ENCODE data around the gene ZFYVE28.

Gene ZFYVE28

DNA sequence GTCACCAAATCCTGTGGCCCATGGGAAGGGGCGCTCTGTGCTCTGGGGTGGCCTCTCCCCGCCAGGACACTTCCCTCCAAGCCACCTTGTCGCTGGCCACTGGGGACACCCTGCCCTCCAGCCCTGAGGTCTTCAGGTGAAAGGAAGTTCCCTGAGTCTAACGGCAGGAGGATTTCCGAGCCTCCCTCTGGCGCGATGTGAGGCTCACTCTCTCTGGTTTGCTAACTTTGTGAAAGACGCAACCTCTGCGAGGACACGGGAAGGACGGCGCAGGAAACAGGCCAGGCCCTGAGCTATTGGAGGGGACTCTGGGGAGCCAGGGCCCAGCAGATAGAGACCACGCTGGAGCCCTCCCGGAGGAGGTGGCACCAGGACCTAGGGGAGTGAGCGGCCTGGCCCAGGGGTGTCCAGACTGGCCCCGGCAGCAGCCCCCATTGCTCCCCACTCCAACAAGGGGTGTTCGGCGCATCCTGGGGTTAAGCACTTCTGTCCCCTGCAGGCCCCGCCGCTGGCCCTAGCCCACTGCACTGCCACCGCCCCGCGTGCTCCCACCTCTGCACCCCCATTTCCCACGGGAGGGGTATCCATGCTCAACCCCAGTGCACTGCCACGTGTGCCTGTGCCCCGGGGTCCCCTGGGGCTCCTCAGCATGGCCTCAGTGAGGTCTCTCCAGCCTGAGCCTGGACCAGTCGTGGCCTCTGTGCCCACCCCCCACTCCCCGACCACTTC lies 84.4 kb downstream of the ZFYVE28 start:
- DNase-seq (ENCODE audit: low spot score) (no peak), FAIRE-seq (no peak)

DNA sequence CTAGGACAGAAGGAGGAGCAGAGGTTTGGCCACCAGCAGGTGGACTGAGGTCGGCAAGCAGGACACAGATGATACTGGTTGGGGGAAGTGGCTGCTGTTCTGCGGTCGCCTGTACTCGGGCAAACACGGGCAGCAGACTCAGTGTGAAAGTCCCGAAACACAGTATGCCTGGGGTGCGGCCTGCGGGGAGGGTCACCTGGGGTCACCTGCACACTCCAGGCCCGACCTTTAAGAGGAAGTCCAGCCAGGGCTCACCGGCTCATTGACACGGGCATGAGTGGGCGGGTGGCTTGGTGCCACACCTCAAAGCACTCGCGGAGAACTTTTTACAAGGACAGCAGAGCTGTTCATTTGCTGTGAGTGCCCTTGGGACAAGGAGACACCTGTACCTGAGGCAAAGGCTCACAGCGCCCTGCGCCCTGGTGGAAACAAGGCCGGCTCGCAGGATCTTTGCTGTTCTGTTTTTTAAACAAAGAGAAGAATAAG lies 85.0 kb downstream of the ZFYVE28 start:
- FAIRE-seq (no peak), DNase-seq (ENCODE audit: low spot score) (no peak)

DNA sequence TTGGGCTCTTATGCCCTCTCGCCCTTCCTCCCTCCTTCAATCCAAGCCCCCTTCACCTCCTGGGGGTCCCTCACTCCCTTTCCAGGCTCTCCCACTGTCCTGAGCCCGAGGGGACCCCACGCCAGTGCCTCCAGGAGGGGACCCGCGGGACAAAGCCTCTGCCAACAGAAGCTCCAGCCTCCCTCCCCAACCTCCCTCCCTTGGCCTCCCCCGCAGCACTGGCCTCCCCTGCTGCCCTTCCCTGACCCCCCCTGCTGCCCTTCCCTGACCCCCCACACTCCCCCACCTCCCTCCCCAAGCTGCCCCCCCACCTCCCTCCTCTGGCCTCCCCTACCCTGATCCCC lies 85.5 kb downstream of the ZFYVE28 start:
- FAIRE-seq (no peak), DNase-seq (ENCODE audit: low spot score) (no peak)

DNA sequence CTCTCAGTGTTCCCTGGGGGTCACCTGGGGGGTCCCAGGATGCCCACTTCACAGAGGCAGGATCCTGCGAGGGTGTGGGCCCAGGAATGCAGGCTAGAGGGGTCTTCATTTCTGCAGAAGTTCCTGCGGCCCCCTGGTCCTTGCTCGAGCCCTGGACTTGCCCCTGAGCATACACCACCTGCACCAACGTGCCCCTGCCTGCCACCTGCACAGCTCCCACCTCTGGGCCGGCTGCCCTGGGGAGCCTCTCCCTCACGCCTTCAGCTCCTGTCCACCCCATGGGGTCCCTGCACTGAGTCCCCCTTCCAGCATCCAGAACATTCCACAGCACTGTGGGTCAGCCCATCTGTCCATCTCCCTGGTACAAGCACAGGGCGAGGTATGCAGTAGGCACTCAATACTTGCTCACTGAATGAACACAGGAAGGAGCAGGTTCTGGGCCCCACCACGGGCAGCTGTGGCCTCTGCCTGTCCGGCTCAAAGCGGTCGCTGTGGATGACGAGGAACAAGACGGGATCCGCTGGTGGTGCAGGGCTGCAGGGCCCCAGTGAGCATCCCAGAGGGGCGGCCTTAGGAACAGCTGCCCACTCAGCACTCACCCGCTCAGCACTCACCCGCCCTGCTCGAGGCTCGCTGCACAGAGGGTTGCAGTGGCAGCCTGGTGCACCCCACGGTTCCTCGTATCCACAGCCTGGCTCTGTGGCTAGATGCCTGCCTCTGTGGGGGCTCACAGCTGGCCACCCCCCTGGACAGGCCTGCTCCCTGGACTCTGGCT lies 86.1 kb downstream of the ZFYVE28 start:
- no peak for DNase-seq (ENCODE audit: low spot score)
- FAIRE-seq = no peak

DNA sequence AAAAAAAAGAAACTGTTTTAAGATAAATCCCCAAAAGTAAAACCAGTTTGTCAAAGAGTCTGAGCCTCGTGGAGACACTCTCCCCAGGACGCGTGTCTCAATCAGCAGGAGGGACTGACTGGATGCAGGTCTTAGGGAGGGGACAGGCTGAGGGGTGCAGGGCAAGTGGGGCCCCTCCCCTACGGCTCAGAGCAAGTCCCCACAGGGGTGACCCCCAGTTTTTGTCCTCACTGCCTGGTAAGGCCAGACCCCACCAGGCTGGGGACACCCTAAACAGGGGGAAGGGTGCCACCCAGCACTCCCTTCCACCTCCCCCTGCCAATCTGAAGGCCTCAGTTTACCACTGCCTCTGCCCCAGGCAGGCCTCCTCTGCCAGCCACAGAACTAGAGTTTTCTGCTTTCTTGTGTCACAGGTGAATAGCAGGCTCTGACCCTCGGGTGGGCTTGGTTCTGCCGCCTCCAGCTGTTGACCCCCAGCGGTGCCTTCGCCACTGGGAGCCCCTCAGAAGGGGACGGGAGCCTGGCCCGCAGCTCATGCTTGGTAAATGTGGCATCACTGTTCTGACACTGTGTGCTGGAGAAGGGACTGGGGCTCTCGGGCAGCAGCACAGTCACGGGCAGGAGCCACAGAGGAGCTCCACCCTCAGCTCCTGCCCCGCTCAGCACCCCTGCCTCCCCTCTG lies 86.8 kb downstream of the ZFYVE28 start:
- no peak for FAIRE-seq
- DNase-seq (ENCODE audit: low spot score) = no peak

DNA sequence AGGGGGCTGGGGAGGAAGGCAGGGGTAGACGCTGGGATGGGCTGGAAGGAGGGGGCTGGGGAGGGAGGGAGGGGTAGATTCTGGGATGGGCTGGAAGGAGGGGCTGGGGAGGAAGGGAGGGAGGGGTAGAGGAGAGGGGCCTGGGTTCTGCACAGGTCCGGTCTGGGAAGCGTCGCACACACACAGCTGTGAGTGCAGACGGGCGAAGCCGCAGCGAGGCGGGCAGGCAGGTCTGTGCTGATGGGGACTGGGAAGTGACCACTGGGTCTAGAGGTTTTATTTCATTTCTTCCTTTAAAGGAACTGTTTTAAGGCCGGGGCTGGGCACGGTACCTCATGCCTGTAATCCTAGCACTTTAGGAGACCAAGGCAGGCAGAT lies 87.4 kb downstream of the ZFYVE28 start:
- no peak for DNase-seq (ENCODE audit: low spot score)
- FAIRE-seq = no peak

DNA sequence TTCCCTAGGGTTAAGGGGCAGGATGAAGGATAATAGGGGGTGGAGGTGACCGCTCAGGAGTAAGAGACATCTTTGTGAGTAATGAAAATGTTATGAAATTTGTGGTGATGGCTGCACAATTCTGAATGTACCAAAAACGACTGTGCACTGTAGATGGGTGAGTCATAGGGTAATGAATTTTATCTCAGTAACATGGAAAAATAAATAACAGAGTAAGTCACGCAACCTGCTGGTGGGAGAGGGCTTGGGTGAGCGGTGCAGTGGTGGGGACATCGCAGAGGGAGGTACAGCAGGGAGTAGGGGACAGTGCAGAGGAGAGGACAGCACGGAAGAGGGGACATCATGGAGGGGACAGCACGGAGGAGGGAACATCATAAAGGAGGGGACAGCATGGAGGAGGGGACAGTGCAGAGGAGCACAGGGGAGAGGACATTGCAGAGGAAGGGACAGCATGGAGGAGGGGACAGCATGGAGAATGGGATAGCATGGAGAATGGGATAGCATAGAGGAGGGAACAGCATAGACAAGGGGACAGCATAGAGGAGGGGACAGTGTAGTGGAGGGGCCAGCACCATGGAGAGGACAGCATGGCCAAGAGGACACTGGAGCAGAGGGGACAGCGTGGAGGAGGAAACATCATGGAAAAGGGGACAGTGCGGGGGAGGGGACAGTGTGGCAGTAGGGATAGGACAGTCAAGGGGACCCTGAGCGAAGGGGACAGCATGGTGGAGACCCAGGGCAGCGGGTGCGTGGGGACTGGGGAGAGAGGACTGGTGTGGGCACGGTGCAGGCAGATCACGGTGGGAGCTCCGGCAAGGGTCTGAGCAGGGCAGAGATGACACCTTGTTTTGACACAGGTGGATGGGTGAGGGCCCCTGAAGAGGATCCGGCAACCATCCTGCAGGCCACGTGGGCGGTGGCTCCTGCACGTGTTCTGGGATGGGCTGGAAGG lies 88.1 kb downstream of the ZFYVE28 start:
- DNase-seq (ENCODE audit: low spot score) = peak; percentile 56
- FAIRE-seq = no peak

DNA sequence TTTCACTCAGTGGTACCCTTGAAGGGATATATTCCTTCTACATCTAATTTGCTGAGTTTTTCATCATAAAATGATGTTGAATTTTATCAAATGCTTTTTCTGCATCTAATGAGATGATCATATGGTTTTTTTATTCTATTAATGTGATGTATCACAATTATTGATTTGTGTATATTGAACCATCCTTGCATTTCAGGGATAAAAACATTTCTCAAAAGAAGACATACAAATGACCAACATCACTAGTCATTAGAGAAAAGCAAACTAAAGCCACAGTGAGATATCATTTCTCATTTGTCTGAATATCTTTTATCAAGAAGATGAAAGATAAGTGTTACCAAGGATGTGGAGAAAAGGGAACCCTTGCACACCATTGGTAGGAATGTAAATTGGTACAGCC lies 90.9 kb downstream of the ZFYVE28 start:
- DNase-seq (ENCODE audit: low spot score) = no peak
- no peak for FAIRE-seq

DNA sequence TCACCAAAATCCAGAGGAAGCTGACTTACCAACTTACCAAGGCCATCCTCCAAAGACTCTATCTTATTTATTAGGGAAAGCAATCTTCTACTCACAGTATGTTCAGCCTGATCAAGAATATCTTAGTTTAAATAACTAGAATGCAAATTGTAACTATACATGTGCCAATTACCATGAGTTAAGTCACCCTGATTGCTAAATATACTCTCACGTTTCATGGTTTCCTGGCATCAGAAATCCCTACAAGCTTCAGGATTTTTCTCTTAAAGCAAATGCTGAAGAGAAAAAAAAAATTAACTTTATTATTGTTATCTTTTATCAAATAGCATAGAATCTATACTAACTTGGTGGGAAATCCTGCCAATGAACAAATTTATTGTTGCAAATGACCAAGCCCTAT lies 93.6 kb downstream of the ZFYVE28 start:
- no peak for DNase-seq (ENCODE audit: low spot score)
- no peak for FAIRE-seq

DNA sequence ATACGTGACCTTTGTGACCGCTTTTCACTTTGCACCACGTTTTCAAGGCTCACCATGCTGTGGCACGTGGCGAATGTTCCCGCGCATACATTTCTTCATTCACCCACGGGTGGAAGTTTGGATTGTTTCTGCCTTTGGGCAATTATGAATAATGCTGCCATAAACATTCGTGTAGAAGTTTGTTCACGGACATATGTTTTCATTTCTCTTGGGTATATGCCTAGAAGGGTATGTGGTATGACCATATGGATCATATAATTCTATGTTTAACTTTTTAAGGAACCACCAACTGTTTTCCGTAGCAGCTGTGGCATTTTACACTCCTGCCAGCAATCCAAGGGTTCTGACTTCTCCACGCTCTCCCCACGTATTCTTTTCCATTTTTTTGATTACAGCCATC lies 95.6 kb downstream of the ZFYVE28 start:
- DNase-seq (ENCODE audit: low spot score) (no peak), FAIRE-seq (no peak)

DNA sequence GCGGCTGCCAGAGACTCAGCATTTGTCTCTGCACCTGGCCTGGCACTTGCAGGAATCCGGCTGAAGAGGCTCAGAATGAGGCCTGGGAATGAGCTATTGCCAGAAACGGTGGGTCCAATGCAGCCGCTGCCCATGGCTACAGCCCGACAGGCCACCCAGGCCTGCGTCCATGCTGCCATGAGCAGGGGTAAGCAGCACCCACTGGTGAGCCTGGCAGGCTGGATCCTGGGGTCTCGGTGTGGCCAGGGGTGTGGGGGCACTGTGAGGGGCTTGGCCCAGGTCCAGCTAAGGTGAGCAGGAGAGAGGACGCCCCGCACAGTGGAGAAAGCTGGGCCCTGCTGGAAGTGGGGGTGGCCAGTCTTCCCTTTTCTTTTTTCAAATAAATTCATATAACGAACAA lies 96.2 kb downstream of the ZFYVE28 start:
- FAIRE-seq (no peak), DNase-seq (ENCODE audit: low spot score) (no peak)

DNA sequence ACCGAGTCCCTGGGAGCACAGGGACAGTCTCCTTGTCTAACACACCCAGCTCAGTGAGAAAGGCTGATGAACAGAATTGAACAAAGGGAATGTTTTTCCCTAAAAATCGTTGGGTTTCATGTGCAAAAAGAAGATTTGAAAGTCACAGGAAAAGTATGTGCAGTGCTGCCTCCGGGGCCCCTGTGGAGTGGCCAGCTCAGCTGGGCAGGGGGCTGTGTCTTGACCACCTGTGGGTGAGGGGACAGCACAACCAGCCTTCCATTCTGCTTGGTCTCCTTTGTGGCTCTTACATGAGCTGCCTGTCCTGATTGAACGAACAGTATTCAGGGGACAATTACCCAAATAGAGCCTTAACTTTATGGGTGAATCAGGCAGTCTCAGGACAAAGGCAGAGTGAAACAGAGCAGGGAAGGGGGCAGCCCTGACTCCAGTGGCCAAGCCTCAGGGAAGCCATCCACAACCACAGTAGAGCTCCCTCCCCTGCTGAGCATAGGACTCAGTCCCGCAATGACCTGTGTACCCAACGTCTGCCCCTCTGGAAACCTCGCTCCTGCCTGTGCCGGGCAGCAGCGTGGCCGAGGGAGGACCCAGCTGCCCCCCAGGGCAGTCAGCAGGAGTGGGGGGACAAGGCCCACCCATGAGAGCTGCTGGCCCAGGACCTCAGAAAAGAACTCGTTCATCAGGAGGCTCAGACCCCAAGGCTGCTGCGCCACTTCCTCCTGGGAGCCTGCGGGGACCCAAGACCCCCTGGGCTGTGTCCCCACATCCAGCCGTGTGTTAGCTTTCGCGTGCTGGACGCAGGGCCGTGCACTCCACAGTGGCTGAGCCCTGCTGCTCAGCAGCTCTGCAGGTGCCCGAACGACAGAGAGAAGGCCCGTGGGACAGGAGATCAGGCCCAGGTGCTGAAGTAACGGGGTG lies 96.9 kb downstream of the ZFYVE28 start:
- no peak for DNase-seq (ENCODE audit: low spot score)
- FAIRE-seq = no peak

DNA sequence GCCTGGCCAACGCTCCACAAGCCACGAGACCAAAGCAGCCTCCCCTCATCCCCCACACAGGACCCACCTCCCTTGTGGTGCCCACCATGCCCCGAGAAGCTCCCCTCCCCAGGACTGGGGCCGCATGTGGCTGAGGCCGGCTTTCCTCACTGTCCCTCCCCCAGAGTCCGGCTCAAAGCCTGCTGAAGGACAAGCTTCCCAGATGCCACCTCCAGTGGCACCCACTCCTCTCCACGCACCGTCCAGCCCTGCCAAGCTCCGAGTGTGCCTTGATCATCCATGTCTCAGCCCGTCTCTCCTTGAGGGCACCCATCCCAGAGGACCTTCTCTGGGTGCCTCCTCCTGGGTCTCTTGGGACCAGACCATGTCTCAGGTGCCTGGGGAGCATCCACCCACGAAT lies 97.7 kb downstream of the ZFYVE28 start:
- FAIRE-seq = no peak
- DNase-seq (ENCODE audit: low spot score) = no peak

DNA sequence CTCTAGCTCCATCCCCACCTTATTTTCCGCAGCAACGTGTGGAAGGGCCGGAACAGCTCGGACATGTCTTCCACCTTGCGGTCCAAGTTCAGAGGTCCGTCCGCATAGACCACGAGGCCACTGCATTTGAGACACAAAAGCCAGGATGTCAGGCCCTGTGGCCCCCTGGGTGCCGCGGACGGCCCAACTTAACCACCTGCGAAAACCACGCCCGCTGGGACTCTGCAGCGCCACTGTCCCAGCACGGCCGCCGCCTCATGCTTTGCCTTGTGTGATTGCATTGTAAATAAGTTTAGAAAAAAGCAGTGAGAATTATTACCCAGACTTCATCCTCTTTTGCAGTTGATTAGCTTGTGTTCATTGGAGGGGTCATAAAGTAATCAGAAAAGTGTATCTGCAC lies 98.3 kb downstream of the ZFYVE28 start:
- FAIRE-seq (no peak), DNase-seq (ENCODE audit: low spot score) (no peak)

DNA sequence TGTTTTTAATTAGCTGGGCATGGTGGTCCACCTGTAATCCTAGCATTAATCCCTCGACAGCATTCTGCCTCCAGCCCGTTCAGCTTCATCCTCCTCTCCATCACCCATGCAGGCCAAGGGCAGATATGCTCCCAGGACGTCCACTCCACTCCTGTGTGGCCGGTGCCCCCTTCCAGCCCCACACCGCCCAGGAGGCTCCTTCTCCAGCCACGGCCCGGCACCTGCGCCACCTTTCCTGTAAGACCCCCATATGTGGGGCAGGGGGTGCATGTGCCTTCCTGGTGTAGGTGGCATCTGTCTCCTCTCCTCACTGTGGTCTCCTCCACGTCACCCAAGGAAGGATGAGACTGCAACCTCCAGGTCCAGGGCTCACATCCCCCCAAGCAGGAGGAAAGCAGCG lies 99.6 kb downstream of the ZFYVE28 start:
- no peak for FAIRE-seq
- DNase-seq (ENCODE audit: low spot score) = no peak

DNA sequence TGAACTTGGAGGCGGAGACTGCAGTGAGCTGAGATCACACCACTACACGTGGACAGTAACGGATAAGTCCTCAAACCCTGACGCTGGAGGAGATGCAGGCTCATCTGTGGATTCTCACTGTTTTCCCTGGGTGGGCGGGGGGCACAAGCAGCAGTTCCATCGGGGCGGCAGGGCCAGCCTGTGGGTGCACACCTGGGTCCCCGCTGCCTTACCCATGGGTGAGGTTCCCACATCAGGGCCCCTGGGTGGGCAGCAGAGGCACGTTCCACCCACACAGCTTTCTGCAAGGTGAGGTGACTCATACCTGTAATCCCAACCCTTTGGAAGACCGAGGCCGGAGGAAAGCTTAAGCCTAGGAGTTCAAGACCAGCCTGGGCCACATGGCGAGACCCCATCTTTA lies 100.0 kb downstream of the ZFYVE28 start:
- DNase-seq (ENCODE audit: low spot score) (no peak), FAIRE-seq (no peak)

DNA sequence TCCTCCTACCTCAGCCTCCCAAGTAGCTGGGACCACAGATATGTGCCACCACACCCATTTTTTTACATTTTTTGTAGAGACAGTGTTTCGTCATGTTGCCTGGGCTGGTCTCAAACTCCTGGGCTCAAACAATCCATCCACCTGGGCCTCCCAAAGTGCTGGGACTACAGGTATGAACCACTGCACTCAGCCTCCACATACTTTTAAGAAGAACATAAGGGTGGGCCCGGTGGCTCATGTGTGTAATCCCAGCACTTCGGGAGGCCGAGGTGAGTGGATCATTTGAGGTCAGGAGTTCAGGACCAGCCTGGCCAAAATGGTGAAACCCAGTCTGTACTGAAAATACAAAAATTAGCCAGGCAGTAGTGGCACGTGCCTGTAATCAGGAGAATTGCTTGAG lies 105.1 kb downstream of the ZFYVE28 start:
- FAIRE-seq (no peak), DNase-seq (ENCODE audit: low spot score) (no peak)

DNA sequence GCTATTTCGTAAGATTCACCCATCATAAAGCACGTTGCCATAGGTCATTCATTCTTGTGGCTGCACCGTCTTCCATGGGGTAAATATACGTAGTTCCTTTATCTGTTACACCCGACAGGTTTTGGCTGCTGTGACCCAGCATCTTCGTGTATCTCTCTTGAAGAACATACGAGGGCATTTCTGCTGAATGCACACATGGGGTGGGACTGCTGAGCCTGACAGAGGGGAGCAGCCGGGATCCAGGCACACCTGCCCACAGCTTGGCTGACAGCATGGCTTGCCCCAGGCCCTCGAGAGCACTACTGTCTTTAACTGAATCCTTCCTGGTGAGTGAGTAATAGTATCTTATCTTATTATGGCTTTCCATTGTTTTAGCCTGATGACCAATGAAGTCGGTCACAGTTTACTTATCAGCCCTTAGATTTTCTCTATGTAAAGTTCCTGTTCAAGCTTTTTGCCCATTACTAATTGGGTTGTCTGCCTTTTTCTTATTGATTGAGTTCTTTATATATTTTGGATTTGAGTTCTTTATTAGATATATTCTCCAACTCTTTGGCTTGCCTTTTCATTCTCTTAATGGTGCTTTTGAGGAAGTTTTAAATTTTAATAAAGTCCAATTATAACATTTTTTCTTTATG lies 111.6 kb downstream of the ZFYVE28 start:
- DNase-seq (ENCODE audit: low spot score) = no peak
- no peak for FAIRE-seq

DNA sequence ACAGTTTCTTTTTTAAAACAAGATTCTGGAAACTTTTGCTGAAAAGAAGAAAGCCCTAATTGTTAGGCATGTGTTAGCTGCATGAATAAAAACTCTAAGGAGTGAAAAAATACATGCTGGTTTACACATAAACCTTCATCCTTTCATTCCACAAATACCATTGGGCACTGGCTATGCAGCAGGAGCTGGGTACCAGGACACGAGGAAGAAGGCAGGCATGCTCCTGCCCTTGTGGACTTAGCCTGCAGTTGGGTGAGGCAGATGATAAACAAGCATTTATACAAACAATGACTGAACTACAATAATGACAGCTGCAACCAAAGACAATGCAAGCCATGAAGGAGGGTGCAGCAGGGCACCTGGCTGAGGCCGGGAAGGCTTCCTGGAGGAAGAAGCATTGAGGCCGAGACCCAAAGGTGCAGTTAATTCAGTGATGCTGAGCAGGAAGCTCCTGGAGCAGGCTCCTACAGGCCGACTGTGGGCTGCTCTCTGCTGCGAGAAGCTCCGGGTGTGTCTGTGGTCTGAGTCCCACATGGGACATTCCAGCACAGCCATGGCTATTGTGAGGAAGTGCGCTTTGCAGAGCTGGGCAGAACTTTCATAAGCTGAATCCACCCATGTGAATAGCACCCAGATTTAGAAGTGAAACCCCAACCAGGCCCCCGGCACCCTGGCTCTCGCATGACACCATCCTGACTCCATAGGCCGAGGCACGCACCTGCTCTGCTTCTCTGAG lies 112.5 kb downstream of the ZFYVE28 start:
- DNase-seq (ENCODE audit: low spot score) (no peak), FAIRE-seq (no peak)
